NCI-H82 (cell line): ENCODE measurements around the gene RAC2.

ENCODE experiments used
- DNase-seq: peaks from one replicate; lab custom pipeline; 2025; lab: John Stamatoyannopoulos, UW

Gene RAC2

DNA sequence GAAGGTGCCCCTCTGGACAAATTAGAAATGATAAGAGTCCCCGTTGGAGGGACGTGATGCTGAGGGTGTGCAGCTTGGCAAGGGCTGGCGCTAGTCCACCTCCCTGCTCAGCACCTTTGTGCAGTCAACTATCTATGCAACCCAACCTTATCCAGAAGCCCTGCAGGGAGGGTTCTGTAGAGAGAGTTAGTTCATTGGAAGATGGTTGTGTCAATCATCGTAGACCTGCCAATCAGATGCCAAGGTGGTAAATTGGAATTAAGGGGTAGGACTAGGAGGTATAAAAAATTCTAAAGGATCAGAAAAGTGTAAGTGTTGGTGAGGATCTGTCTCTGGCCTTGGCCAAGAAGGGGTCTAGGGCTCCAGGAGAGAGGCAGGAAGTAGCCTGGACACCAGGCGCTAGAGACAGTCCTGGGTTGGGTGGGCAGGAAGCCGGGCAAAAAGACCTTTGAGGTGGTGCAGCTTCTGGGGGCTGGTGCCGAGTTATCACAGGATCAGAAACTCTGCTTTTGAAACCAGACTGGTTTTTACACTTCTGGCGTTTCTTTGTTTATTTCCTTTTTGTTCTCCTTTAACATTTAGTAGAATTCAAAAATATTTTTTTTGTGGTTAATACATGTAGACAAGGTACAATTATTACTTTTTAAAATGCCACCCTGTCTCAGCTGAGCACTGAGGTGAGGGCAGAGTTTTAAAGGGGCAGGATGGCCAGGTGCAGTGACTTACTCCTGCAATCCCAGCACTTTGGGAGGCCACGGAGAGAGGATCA lies 57.7 kb downstream of the RAC2 start:
- peak; percentile 59 for DNase-seq

DNA sequence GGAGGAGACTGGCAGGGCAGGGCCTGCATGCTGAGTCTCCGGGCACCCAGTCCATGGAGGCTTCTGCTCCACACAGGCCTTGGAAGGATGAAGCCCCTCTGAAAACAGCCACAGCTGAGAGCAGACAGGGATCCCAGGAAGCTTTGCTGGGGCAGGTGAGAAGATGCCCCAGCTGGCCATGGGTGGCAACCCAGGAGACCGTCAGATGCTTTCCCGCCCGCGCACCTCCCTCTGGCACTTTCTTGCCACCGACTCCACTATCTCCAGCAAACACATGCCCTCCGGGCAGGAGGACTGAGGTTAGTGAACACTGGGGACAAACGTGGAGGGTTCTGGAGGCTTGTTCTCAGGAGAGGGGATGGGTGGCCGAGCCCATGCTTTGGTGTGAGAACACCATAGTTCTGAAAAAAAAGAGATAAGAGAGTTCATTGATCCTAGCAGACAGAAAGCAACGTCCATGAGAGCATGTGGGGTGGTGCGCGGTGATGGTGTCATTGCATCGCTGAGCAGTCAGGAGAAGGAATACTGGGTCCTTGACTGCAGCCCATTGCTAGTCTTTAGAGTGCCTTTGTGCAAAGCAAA lies 58.3 kb downstream of the RAC2 start:
- no peak for DNase-seq

DNA sequence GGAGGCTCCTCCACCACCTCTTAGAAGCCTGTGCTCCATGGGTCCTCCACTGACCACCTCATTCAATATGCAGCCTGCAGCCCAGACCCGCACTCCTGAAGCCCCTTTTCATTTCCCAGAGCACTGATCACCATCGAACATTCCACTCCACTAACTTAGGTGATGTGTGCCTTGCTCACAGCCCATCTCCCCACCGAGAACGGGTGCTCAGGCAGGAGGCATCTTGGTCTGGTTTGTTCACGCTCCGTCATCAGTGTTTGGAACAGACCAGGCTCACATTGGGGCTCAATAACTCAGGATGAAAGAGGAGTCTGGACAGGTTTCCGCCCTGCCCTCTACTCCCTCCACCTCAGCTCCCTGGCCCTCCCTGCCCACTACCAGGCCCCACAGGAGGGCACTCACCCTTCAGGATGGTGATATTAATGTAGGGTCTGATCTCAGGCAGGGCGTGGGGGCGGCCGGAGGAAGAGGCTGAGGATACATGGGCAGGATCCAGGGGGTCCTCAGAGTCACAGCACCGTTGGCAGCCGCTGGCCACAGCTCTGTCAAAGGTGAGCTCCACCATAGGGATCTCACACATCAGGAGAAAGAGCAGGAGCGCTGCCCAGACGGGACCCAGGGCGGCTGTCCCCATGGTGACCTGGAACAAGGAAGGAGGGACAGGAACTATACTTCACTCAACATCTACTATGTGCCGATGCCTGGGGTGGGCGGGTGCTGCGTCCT lies 59.1 kb downstream of the RAC2 start:
- no peak for DNase-seq

DNA sequence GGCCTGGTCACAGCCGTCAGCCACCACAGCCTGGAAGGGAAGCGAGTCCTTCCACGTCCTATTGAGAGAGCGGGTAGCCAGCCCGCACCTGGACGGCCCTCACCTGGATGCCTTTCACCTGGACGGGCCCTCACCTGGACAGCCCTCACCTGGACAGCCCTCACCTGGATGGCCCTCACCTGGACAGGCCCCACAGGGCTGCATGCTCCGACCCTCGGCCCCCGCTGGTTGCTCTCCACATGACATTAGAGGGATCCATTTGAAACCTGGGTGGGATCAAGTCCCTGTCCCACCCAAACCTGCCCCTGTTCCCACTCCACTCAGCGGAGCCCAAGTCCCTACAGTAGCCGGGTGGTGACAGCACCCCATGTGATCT lies 59.7 kb downstream of the RAC2 start:
- DNase-seq, result no peak

DNA sequence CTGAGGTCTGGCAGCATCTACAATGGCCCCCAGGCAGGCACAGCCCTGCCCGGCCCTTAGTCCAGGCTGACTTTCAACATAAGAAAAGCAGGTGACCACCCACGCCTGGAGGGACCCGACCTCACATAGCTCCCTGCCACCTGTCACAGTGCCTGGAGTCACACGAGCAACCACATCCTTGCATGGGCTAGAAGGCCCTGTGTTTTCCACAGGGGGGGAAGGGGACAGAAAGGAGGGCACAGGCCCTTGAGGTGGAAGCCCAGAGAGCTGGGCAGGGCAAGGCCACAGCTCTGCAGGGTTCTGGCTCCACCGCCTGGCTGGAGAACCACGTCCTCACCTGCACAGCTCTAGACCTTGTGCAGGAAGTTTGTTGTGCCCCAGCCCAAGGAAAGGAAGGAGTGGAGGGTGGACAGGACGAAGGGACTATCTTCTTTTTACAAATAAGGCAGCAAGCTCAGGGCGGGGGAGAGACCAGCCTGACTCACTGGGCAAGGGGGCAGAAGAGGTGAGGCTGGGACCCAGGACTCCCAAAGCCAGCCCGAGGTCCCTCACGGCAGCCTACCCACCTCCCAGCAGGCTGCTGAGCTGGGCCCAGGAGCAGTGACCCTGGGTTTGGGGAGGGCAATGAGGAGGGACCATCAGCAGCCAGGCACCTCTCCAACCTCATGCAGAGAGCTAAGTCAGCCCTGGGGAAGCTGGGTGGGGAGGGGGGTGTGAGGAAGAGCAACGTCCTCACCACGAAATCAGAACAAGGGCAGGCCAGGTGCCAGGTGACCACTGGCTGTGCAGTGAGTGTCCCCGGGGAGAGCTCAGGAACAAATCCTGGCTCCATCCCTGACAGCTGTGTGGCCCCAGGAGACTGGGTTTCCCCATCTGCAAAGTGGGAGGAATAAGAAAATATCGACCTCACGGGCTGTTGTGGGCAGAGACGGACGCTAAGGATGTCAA lies 60.4 kb downstream of the RAC2 start:
- no peak for DNase-seq

DNA sequence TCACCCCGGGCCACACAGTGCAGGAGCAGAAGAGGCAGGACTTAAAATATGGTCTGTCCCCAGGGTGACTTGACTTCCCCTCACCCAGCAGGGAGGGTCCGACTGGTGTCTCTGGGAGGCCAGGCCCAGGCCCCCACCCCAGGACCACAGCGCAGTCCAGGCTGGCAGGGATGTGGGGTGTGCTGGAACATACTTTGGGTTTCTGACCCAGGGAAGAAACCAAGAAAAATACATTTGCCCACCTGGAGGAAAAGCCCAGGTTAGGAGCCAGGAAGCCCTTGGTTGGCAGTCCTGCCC lies 61.2 kb downstream of the RAC2 start:
- DNase-seq, result no peak

DNA sequence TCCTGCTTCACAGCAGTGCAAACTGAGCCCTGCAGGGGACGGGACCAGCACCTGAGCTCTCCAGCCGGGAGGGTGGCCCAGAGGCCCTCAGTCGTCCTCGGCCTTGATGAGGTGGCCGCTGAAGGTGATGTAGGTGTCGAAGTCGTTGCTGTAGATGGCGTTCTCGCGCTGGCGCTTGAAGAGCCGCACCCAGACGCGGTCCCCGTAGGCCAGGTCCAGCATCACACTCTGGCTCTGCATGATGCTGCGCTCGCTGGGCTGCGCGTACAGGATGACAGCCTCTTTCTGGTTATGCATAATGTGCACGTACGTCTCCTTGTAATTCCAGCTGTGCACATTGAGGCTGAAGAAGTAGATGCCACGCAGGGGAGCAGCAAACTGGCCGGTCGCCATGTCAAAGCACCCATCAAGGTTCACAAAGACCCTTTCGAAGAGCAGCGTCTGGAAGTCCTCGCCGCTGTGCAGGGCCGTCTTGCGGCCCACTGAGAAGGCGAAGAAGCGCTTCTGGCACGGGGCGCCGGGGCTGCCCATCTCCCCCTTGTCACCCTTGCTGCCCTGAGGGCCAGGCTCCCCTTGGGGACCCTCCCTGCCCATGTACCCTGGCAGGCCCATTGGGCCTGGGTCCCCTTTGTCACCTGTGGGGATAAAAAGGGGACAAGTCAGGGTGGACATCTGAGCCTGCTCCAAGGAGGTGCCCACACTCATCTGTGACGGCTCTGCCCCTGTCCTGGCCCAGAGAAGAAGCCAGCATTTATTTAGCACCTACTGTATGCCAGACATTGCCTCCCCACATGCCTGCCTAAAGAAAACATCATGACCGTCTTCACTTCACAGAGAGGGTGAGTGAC lies 61.7 kb downstream of the RAC2 start:
- DNase-seq, result no peak

DNA sequence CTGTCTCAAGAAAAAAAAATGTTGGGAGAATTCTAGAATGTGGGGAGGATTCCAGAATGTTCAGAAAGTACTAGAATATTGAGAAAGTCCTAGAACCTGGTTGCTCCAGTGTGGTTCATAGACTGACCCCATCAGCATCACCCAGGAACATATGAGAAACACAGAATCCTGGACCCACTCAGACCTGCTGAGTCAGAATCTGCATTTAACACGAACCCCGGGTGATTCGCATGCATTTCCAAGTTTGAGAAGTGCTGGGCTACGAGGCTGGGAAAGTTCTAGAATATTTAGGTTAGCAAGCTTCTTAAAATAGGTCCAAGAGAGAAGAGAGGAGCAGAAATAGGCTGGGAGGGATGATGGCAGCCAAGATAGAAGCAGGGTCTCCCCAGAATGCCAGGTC lies 62.4 kb downstream of the RAC2 start:
- DNase-seq, result no peak

DNA sequence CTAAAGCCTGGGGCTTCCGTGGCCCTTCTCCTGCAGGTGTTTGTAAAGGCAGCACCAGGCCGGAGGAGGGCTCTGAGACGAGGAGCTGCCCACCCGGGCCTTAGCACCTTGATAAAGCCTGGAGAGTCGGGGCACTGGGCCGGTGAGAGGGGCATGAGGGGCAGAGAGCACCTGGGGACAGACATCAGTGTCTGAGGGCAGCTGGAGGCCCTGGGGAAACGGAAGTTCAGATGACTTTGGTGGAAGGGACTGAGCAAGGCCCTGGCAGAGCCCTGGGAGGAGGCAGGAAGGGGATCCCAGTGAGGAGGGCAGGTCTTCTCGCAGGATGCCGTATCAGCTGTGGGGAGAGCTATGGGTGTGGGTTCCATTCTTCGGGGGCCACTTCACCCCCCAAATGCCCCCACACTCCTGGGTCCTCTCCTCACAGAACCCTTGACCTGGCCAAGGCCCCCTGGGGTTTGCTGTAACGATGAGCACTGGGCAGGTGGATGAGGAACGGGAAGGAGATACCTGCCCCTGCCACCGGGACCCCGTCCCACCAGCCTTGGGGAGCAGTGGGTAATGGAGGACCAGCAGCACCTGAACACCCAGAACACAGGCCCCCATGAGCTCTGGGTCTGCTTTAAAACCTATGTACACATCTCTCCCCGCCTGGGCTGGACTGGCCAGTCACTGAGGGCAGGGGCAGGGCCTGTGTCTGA lies 63.4 kb downstream of the RAC2 start:
- DNase-seq, result no peak

DNA sequence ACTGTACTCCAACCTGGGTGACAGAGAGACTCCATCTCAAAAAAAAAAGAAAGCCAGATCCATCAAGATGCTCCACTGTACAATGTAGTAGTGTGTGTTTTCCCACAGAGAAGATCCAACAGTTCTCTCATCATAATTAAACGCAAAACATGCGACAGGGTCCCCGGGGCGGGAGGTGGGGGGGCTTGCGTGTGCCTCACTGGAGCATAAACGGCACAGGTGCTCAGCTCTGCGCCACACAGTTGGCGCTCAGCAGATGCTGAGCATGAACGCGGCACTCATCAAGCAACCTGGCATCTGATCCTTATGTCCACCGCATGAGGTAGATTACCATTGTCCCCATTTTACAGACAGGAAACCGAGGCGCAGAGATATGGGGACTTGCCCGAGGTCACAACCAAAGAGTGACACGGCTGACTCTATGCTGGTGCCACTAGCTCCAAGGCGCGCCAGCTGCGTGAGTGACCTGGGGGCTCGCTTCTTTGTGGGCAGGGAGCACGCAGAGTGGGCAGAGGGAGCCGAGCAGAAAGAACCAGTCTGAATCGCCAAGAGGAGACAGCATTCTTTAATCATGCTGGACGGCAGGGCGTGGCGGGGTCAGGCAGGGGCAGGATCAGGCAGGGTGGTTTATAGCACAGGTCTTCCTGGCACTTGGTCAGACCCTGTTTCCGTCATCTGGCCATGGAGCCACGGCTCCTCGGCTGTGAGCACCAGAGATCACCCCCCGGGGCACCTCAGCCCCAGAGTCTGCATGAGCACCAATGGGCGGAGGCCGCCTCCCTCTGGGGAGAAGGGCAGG lies 64.2 kb downstream of the RAC2 start:
- no peak for DNase-seq

DNA sequence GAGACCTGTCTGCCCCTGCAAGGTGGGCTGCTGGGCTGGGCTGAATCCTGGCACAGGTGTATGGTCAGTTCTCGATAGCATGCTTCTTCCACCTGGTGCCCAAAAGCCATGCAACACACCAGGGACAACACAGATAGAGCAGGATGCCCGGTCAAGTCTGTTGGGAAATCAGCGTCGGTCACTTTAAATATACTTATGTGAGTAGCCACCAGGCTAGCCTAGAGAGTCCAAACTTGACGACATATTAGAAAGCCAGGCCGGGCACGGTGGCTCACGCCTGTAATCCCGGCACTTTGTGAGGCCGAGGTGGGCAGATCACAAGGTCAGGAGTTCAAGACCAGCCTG lies 65.0 kb downstream of the RAC2 start:
- no peak for DNase-seq

DNA sequence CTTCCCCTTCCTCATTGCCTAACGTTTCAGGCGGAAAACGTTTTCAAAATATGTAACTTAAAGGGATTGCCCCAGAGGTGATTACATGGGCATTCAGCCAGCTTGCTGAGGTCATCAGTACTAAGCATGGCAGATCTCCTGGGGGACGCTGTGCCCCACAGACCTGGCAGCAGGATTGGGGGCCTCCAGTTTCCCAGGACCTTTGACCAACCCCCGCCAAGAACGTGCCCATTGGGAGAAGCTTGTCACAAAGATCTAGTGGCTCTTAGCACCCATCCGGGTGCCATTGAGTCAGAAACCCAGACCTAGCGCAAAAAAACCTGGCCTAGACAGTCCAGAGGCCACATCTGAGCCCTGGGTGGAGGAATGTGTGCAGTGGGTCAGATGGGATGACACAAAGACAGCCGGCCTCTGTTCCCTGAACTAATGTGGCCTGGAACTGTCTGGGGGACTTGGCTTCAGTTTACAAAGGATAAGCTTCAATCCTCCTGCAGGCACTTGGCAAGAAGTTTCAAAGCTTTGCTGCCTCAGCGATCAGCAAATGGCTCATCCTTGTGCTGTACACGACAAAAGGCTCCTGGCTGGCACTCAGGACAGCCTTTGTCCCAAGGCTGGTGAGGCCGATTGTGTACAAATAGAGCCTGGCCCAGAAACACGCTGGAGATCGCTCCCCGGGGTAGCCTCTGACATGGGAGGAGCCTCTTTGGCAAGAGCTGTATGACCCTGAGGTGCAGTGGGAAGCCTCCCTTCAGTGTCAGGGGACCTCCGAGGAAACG lies 65.5 kb downstream of the RAC2 start:
- no peak for DNase-seq

DNA sequence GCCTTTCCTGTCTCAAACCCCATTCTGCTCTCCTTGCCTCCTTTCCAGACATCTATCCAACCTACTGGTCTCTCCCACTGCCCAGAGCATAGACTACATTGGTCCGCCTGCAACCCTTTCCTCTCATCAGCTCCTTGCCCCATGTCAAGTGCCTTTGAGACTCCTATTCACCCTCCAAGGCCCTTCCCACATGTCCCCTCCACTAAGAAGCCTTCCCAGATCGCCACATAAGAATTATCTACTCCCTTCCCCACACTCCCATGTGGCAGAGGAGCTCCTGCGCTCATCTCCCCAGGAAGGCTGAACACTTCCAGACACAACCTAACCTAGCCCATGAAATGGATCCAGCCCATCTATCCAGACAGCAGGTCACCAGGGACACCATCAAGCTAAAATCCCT lies 66.3 kb downstream of the RAC2 start:
- DNase-seq, result no peak

DNA sequence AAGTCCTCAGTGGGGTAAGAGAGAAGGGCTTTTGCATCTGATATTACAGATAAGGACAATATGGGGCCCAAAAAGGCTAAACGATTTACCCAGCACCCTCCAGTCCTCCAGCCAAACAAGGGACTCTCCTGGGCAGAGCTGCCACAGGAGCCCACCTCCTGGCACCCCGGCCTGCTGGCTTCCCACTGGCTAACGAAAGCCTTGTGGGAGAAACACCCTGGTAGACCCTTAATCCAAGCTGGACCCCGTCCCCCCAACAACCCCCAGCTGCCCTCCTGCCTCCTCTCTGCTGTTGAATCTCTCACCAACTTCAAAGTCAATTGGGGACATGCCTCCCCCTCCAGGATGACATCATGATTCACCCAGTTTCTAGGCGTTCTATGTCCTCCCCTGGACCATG lies 66.8 kb downstream of the RAC2 start:
- no peak for DNase-seq

DNA sequence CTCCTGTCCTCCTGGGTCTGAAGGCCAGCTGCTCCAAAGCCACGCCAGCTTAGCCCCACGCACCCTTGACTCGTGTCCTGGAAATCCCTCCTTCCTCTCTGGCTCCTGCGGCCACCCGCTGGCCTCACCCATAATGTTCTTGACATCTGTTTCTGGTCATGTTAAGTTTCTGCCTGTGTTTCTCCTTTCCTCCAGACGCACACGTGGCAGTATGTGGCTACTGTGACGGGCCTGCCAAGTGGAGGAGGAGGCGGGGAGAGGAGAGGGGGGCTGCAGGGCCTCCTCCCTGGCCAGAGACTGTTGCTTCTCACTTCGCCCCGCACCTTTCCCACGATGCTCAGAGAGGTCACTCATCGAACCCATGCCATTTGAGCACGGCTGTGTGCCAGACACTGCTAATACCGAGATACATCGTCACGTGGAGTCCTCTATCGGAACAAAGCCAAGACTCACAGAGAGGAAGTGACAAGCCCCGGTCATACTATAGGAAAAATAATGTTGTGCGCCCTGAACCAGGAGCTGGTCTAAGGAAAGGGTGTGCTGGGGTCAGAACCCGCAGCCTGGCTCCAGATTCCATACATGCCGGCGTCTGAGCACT lies 67.5 kb downstream of the RAC2 start:
- no peak for DNase-seq

DNA sequence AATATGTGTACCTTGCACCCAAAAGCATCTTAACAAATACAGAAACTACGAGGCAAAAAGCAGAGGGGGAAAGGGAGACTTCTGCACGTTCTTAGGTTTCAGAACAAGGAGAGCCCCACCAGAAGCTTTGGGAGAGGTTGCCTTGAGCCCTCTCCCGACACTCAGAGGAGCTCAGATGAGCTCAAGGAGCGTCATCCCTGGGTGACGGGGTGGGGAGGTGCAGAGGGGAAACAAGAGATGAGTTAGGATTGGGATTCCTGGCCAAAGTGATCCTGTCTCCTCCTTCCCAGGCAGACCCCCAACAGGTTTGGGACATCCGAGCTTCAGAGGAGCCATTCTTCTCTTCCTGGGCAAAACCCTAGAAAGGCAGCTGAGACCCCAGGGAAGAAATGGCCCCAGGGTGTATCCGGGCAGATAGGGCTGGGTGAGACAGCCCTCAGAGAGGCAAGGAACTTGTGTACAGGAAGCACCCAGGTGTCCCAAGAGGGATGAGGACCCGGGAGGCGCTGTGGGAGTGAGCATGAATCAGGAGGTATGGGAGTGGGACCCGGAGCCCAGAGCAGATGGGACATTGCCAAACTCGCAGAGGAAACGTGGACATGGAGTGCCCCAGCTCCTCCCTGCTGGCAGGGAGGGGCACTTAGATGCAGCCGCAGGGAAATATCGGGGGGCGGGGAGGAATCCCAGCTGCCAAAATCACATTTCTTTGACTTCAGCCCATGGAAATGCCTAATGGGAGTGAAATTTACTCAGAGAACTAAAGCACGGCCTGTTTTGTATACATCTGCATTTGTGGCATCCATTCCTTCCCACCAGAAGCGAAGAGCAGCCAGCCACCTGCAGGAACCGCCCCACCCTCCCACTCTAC lies 68.4 kb downstream of the RAC2 start:
- DNase-seq, result no peak
